MG63 (cell line): ENCODE data around the gene MAP2K6. TPM values are rescaled to one million over a fixed set of nuclear protein-coding genes. Genes with fewer than 3 reads are reported as not detected.

Source experiments
- DNase-seq: peaks from one replicate; pipeline ENCODE4 v3.0.0-alpha.2; 2020
- H3K27me3 ChIP-seq: fragments of 250-450 bp; sonication (Bioruptor Pico); 2 replicates; pipeline ENCODE4 v1.5.1; 2020; ENCODE audit warnings: mild to moderate bottlenecking, moderate library complexity
- H3K36me3 ChIP-seq: fragments of 250-450 bp; sonication (Bioruptor Pico); 2 replicates; pipeline ENCODE4 v1.5.1; 2020; ENCODE audit warnings: mild to moderate bottlenecking, moderate library complexity
- H3K4me3 ChIP-seq: fragments of 250-450 bp; sonication (Bioruptor Pico); 2 replicates; pipeline ENCODE4 v1.5.1; 2020; ENCODE audit warnings: mild to moderate bottlenecking, moderate library complexity
- H3K9me3 ChIP-seq: fragments of 250-450 bp; sonication (Bioruptor Pico); 2 replicates; pipeline ENCODE4 v1.5.1; 2020; ENCODE audit warnings: mild to moderate bottlenecking, moderate library complexity
- total RNA-seq: library from RNA; depleted of rRNA; stranded (reverse); fragments of >200 nt; shearing (Covaris generic); gene quantifications from 2 replicates; pipeline ENCODE4 v1.2.3, GENCODE V29; 2014; ENCODE audit warnings: low replicate concordance

Gene MAP2K6
- total RNA-seq, 1 experiment from 2014 or later = 1.9 TPM

DNA sequence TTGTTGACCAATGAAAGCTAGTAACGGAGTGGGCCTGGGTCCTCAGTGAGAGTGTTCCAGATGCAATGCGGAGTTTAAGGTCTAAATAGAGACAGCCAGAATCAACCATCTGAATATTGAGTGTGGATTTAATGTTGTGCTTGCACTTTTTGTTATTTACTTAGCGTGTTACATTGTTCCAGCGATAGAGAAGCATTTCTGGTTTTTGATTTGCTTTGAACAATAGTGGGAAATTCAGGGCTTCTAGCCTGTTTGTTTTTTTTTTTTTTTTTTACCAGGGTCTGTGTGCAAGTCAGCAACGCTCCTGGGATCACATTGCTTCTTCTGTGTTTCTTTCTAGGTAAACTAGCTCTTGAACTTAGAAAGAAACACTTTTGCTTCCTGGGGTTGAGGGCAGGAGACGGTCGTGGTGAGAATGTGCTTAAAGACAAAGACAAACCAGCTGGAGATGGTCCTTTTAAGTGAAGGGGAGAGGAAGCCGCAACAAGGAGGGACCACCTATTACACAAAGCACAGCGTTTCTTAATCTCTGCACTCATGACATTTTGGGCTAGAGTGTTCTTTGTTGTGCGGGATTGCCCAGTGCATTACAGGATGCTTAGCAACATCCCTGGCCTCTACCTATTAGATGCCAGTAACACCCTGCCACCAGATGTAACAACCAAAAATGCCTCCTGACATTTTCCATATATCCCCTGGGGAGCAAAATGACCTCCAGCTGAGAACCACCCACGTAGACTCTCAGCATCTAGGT lies 119.2 kb downstream of the MAP2K6 start:
- Histone ChIP-seq H3K27me3 (no peaks in the 10 kb centered on the region), H3K9me3 (no peaks in the 10 kb centered on the region), H3K36me3 (no peaks in the 10 kb centered on the region), H3K4me3 (no peak overlapping the region)
- no peak for DNase-seq

DNA sequence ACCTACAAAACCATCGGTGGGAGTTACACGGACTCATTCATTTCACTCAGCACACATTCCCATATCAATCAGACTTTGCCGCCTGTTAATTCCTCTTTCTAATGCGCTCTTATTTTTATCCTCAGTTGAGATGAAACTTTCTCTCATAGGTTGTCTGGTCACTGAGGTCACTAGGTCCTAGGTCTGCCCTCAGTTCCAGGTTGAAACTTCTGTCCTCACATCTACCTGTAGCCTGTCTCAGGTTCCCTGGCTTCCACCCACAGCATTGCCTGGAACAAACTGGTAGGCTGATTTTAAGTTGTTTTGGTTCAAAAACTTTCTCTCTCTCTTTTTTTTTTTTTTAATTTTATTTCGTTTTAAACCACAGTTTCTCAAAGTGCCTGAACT lies 119.7 kb downstream of the MAP2K6 start:
- H3K4me3 ChIP-seq = no peak overlapping the region
- H3K9me3 ChIP-seq = no peaks in the 10 kb centered on the region
- H3K36me3 ChIP-seq = no peaks in the 10 kb centered on the region
- no peak for DNase-seq
- no peaks in the 10 kb centered on the region for H3K27me3 ChIP-seq

GRCh38 chr17:69535016-69535570 lies 120.6 kb downstream of the MAP2K6 start:
- Histone ChIP-seq H3K27me3 (no peaks in the 10 kb centered on the region), H3K4me3 (no peak overlapping the region), H3K9me3 (no peaks in the 10 kb centered on the region), H3K36me3 (no peaks in the 10 kb centered on the region)
- no peak for DNase-seq

GRCh38 chr17:69538795-69539194 lies 124.3 kb downstream of the MAP2K6 start:
- Histone ChIP-seq H3K9me3 (no peaks in the 10 kb centered on the region), H3K4me3 (no peak overlapping the region), H3K36me3 (no peaks in the 10 kb centered on the region), H3K27me3 (no peaks in the 10 kb centered on the region)
- no peak for DNase-seq

DNA sequence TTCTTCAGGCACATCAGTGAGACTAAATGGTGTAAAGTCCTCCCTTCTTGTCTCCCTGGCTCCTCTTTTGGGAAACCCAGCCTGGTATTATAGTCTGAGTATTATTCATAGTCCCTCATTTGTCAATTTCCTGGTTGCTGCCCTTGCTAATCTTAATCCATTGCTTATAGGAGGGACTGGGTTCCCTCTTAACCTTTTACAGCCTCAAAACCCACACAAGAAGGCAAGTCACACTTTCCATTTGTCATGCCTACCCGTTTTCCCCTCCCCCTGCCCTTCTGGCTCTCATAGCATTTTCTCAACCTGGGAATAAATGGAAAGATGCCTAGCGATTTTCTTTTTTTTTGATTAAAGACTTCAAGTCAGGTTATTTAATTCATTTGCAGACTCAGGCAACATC lies 124.8 kb downstream of the MAP2K6 start:
- no peak overlapping the region for H3K4me3 ChIP-seq
- DNase-seq = no peak
- no peaks in the 10 kb centered on the region for H3K9me3 ChIP-seq
- no peaks in the 10 kb centered on the region for H3K27me3 ChIP-seq
- H3K36me3 ChIP-seq = no peaks in the 10 kb centered on the region

- DNase-seq = peak; percentile 72
Measured at GRCh38 chr17:69539781-69540319, 125.4 kb downstream of the MAP2K6 start.

DNA sequence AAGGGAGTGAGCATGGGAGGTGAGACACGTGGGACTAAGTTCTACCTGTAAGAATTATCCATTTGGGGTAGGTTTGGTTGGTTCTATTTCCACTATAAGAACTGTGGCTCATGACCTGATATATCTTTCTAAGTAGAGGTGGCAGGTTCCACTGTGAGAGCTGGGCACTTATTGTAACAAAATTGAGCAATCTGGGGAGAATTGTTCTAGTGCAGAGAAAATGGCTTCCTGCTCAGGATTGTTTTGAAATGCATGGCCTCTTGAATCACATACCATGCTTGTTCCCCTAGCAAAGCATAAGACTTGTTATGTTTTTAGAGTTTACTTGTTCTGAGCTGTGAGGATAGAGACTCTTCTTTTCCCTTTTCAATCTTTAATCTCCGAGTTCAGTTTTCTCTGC lies 125.9 kb downstream of the MAP2K6 start:
- no peak for DNase-seq
- H3K27me3 ChIP-seq = no peaks in the 10 kb centered on the region

More at GRCh38 chr17:69539781-69540319, 125.4 kb downstream of the MAP2K6 start:
- H3K4me3 ChIP-seq = no peak overlapping the region
- H3K9me3 ChIP-seq = no peaks in the 10 kb centered on the region
- no peaks in the 10 kb centered on the region for H3K36me3 ChIP-seq
- no peaks in the 10 kb centered on the region for H3K27me3 ChIP-seq

DNA sequence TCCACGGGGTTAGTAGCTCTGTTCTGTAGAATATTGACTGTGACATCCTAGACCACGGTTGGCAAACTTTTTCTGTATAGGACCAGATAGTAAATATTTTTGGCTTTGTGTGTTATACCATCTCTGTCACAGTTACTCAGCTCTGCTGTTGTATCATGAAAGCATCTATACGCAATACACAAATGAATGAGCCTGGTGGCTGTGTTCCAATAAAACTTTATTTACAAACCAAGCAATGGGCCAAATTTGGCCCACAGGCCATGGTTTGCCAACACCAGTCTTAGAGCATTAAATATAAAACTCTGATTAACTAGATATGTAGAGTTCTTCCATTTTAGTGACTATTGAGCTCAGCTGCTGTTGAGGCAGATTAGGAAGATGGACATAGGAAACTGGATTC lies 132.7 kb downstream of the MAP2K6 start:
- Histone ChIP-seq H3K36me3 (no peaks in the 10 kb centered on the region), H3K4me3 (no peak overlapping the region), H3K27me3 (no peaks in the 10 kb centered on the region), H3K9me3 (no peaks in the 10 kb centered on the region; the same call in 1 of the 2 replicates)
- DNase-seq = no peak

More for the DNA sequence above, 125.9 kb downstream of the MAP2K6 start:
- Histone ChIP-seq H3K4me3 (no peak overlapping the region), H3K9me3 (no peaks in the 10 kb centered on the region), H3K36me3 (no peaks in the 10 kb centered on the region)

- no peaks in the 10 kb centered on the region for H3K36me3 ChIP-seq
- DNase-seq = no peak
Measured at GRCh38 chr17:69547947-69548346, 133.4 kb downstream of the MAP2K6 start.

GRCh38 chr17:69551212-69552010 lies 136.9 kb downstream of the MAP2K6 start:
- Histone ChIP-seq H3K27me3 (no peaks in the 10 kb centered on the region), H3K4me3 (no peak overlapping the region), H3K9me3 (peaks cover 8% of the 10 kb centered on the region), H3K36me3 (no peaks in the 10 kb centered on the region)
- DNase-seq = no peak

More at GRCh38 chr17:69547947-69548346, 133.4 kb downstream of the MAP2K6 start:
- no peaks in the 10 kb centered on the region for H3K27me3 ChIP-seq
- H3K9me3 ChIP-seq = no peaks in the 10 kb centered on the region; the same call in none of the 2 replicates
- H3K4me3 ChIP-seq = no peak overlapping the region

- H3K36me3 ChIP-seq = no peaks in the 10 kb centered on the region
- no peak for DNase-seq
- H3K27me3 ChIP-seq = no peaks in the 10 kb centered on the region
- H3K9me3 ChIP-seq = peaks cover 8% of the 10 kb centered on the region
- no peak overlapping the region for H3K4me3 ChIP-seq
Measured at GRCh38 chr17:69552986-69553667, 138.6 kb downstream of the MAP2K6 start.

DNA sequence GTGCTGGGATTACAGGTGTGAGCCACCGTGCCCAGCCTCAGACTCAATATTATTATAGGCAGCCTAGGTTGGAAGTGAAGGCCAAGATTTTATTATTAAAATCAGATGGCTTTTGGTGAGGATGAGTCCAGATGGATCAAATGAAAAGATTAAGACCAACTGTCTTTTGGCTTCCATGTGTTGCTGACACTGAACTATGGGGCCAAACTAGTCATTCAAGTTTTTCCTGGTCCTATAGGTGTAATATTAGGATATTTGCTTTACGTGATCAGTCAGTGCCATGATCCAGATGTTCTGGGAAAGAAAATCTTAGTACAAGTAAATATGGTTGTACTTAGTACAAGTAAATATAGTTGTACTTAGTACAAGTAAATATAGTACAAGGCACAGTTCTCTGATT lies 140.6 kb downstream of the MAP2K6 start:
- no peak overlapping the region for H3K4me3 ChIP-seq
- no peak for DNase-seq
- no peaks in the 10 kb centered on the region for H3K27me3 ChIP-seq
- H3K36me3 ChIP-seq = no peaks in the 10 kb centered on the region
- peaks cover 8% of the 10 kb centered on the region for H3K9me3 ChIP-seq

DNA sequence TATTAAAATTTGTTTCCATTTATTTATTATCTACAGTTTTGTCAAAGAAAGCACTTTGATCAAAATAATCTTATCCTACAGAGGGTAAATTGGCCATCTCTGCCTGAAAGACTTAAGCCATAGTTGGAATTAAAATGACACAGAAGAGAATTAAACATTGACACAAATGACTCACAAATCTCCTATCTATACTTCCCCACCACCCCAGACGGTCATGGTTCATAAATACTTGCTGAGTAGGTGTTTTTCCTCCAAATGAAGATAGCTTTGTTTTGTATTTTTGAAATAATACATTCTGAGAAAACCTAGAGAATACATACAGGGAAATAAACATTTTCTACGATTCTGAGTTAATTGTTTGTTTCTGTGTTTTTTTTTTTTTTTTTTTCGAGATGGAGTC lies 142.8 kb downstream of the MAP2K6 start:
- no peaks in the 10 kb centered on the region for H3K36me3 ChIP-seq
- peaks cover 8% of the 10 kb centered on the region for H3K9me3 ChIP-seq
- DNase-seq = no peak

DNA sequence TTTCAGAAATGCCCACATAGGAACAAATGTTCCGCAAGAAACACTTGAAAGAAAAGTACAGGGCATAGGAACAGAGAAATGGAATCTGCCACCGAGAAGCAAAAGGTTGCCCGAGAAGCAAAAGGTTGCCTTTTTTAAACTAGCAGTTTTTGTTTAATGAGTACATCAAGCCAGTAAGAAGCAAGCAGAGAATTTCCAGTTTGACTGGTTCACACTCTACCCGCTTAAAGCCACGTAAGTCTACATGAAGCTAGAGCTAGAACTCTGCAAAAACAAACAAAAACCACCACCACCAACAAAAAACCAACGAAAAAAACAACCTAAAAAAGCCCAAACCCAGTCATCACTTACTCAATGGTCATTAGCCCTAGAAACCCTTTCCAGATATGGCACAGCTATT lies 144.3 kb downstream of the MAP2K6 start:
- H3K27me3 ChIP-seq = no peaks in the 10 kb centered on the region
- no peaks in the 10 kb centered on the region for H3K36me3 ChIP-seq
- DNase-seq = no peak
- H3K9me3 ChIP-seq = peaks cover 4% of the 10 kb centered on the region
- H3K4me3 ChIP-seq = no peak overlapping the region

More for the DNA sequence above, 142.8 kb downstream of the MAP2K6 start:
- H3K27me3 ChIP-seq = no peaks in the 10 kb centered on the region
- H3K4me3 ChIP-seq = no peak overlapping the region

- Histone ChIP-seq H3K9me3 (no peaks in the 10 kb centered on the region), H3K36me3 (no peaks in the 10 kb centered on the region), H3K4me3 (no peak overlapping the region), H3K27me3 (no peaks in the 10 kb centered on the region)
- peak; percentile 56 for DNase-seq
Measured at GRCh38 chr17:69560987-69561441, 146.5 kb downstream of the MAP2K6 start.

DNA sequence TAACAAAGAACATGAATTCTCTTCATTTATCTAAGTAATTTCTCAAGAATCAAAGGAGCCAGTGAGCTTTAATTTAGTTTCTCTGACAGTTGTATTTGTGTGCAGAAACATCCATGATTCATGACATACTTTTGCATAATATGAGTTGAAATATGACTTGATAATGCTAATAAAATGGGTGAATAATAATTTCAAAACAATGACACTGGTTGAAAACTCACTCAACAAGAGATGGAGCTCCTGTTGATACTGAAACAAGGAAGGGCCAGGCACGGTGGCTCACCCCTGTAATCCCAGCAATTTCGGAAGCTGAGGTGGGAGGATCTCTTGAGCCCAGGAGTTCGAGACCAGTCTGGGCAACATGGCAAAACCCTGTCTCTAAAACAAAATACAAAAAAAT lies 147.0 kb downstream of the MAP2K6 start:
- Histone ChIP-seq H3K36me3 (no peaks in the 10 kb centered on the region), H3K27me3 (no peaks in the 10 kb centered on the region), H3K9me3 (no peaks in the 10 kb centered on the region), H3K4me3 (no peak overlapping the region)
- DNase-seq = peak; percentile 50
